ENCODE results near the gene ZGPAT. TPM values are rescaled to one million over a fixed set of nuclear protein-coding genes. Genes with fewer than 3 reads are reported as not detected.

ZGPAT gene
- polyA plus RNA-seq, 1 donor from 2014 or later = 60.8 TPM

DNA sequence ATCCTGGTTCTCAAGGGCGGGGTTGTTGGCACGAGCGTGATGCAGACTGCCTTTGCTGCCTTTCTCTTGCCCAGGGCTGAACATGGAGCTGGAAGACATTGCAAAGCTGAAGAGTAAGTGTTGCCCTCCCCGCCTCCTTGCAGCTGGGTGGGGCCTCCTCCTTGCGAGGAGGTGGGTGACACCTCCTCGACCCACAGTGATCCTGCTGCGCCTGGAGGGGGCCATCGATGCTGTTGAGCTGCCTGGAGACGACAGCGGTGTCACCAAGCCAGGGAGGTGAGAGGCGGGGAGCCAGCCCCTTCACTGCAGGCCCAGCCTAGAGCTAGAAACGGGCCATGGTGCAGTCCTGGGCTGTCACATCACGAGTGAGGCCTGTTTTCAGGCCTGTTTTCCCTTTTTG, 29.8 kb upstream of the ZGPAT start:
- Histone ChIP-seq H3F3A (ENCODE audit: insufficient read depth, low read length, poor library complexity, severe bottlenecking) (no peaks in the 10 kb centered on the region), H3K79me2 (replicated peaks; ENCODE audit: insufficient read depth, low read length) (no peaks in the 10 kb centered on the region), H3K36me3 (ENCODE audit: insufficient read depth, low read length) (no peaks in the 10 kb centered on the region), H3K27me3 (ENCODE audit: insufficient read depth, low read depth, low read length) (no peaks in the 10 kb centered on the region), H3K9me3 (ENCODE audit: low read length) (no peaks in the 10 kb centered on the region), H4K20me1 (ENCODE audit: insufficient read depth) (no peaks in the 10 kb centered on the region), H3K9me2 (ENCODE audit: insufficient read depth, low read length) (no peaks in the 10 kb centered on the region), H3K27ac (ENCODE audit: low read length) (no peak overlapping the region), H3K9ac (ENCODE audit: low read length) (no peak overlapping the region), H2AFZ (ENCODE audit: low read depth, low read length) (no peak overlapping the region), H3K4me2 (ENCODE audit: low read length) (no peak overlapping the region), H3K4me3 (ENCODE audit: low read length) (no peak overlapping the region)
- TF ChIP-seq EP300 (conservative IDR thresholded peaks at IDR 0.05; ENCODE audit: poor library complexity, severe bottlenecking) (no peak), POLR2AphosphoS5 (IDR thresholded peaks at IDR 0.05) (no peak), MXI1 (conservative IDR thresholded peaks at IDR 0.05; ENCODE audit: poor library complexity, severe bottlenecking) (no peak), SMC3 (conservative IDR thresholded peaks at IDR 0.05; ENCODE audit: poor library complexity) (no peak), EZH2 (IDR thresholded peaks at IDR 0.05; ENCODE audit: borderline replicate concordance, insufficient read depth, low read length, poor library complexity, severe bottlenecking) (no peak), RAD21 (conservative IDR thresholded peaks at IDR 0.05) (no peak), TAF1 (IDR thresholded peaks at IDR 0.05; ENCODE audit: low read depth) (no peak)
- TF ChIP-seq, protein P1, sequence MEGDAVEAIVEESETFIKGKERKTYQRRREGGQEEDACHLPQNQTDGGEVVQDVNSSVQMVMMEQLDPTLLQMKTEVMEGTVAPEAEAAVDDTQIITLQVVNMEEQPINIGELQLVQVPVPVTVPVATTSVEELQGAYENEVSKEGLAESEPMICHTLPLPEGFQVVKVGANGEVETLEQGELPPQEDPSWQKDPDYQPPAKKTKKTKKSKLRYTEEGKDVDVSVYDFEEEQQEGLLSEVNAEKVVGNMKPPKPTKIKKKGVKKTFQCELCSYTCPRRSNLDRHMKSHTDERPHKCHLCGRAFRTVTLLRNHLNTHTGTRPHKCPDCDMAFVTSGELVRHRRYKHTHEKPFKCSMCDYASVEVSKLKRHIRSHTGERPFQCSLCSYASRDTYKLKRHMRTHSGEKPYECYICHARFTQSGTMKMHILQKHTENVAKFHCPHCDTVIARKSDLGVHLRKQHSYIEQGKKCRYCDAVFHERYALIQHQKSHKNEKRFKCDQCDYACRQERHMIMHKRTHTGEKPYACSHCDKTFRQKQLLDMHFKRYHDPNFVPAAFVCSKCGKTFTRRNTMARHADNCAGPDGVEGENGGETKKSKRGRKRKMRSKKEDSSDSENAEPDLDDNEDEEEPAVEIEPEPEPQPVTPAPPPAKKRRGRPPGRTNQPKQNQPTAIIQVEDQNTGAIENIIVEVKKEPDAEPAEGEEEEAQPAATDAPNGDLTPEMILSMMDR (IDR thresholded peaks at IDR 0.05; ENCODE audit: poor library complexity, severe bottlenecking) = no peak
- TF ChIP-seq, protein P2, sequence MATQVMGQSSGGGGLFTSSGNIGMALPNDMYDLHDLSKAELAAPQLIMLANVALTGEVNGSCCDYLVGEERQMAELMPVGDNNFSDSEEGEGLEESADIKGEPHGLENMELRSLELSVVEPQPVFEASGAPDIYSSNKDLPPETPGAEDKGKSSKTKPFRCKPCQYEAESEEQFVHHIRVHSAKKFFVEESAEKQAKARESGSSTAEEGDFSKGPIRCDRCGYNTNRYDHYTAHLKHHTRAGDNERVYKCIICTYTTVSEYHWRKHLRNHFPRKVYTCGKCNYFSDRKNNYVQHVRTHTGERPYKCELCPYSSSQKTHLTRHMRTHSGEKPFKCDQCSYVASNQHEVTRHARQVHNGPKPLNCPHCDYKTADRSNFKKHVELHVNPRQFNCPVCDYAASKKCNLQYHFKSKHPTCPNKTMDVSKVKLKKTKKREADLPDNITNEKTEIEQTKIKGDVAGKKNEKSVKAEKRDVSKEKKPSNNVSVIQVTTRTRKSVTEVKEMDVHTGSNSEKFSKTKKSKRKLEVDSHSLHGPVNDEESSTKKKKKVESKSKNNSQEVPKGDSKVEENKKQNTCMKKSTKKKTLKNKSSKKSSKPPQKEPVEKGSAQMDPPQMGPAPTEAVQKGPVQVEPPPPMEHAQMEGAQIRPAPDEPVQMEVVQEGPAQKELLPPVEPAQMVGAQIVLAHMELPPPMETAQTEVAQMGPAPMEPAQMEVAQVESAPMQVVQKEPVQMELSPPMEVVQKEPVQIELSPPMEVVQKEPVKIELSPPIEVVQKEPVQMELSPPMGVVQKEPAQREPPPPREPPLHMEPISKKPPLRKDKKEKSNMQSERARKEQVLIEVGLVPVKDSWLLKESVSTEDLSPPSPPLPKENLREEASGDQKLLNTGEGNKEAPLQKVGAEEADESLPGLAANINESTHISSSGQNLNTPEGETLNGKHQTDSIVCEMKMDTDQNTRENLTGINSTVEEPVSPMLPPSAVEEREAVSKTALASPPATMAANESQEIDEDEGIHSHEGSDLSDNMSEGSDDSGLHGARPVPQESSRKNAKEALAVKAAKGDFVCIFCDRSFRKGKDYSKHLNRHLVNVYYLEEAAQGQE (IDR thresholded peaks at IDR 0.05; ENCODE audit: borderline replicate concordance) = no peak

DNA sequence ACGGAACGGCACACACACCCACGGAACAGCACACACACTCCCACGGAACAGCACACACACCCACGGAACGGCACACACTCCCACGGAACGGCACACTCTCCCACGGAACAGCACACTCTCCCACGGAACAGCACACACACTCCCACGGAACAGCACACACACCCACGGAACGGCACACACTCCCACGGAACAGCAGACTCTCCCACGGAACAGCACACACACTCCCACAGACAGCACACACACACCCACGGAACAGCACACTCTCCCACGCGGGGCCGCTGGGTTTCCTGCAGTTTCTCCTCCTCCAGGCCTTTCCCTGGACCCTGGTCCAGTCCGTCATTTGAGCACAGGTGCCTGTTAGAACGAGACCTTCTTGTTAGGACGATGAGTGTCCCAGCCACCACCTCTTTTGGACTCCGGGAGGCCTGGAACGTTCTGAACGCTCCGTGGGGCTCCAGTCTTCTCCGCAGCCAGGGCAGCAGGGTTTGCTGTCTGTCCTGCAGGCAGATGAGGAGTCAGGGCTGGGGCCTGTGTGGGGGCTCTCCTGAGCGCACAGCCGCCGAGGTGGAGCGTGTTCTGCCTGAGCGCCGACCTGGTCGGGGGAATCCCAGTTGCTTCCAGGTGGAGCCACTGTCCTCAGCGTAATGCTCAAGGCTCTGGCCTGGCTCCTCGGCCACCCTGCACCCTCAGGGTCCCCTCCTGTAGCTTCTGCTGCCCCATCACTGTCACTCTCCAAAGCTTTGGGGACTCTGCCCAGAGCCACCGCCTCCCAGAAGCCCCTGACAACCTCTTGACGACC, 29.0 kb upstream of the ZGPAT start:
- no peaks in the 10 kb centered on the region for H3K79me2 ChIP-seq (replicated peaks; ENCODE audit: insufficient read depth, low read length)
- H4K20me1 ChIP-seq (ENCODE audit: insufficient read depth) = no peaks in the 10 kb centered on the region
- H3K27ac ChIP-seq (ENCODE audit: low read length) = no peak overlapping the region
- no peaks in the 10 kb centered on the region for H3F3A ChIP-seq (ENCODE audit: insufficient read depth, low read length, poor library complexity, severe bottlenecking)
- H3K36me3 ChIP-seq (ENCODE audit: insufficient read depth, low read length) = no peaks in the 10 kb centered on the region
- H3K27me3 ChIP-seq (ENCODE audit: insufficient read depth, low read depth, low read length) = no peaks in the 10 kb centered on the region
- no peak overlapping the region for H3K4me3 ChIP-seq (ENCODE audit: low read length)
- H2AFZ ChIP-seq (ENCODE audit: low read depth, low read length) = no peak overlapping the region
- H3K4me2 ChIP-seq (ENCODE audit: low read length) = no peak overlapping the region
- no peak overlapping the region for H3K9ac ChIP-seq (ENCODE audit: low read length)
- TF ChIP-seq EZH2 (IDR thresholded peaks at IDR 0.05; ENCODE audit: borderline replicate concordance, insufficient read depth, low read length, poor library complexity, severe bottlenecking) = no peak
- no peak for TF ChIP-seq TAF1 (IDR thresholded peaks at IDR 0.05; ENCODE audit: low read depth)
- no peak for TF ChIP-seq POLR2AphosphoS5 (IDR thresholded peaks at IDR 0.05)
- TF ChIP-seq, protein P2 (IDR thresholded peaks at IDR 0.05; ENCODE audit: borderline replicate concordance) = no peak
- no peak for TF ChIP-seq EP300 (conservative IDR thresholded peaks at IDR 0.05; ENCODE audit: poor library complexity, severe bottlenecking)
- TF ChIP-seq RAD21 (conservative IDR thresholded peaks at IDR 0.05) = no peak
- TF ChIP-seq, protein P1 (IDR thresholded peaks at IDR 0.05; ENCODE audit: poor library complexity, severe bottlenecking) = no peak
- TF ChIP-seq SMC3 (conservative IDR thresholded peaks at IDR 0.05; ENCODE audit: poor library complexity) = no peak
- no peak for TF ChIP-seq MXI1 (conservative IDR thresholded peaks at IDR 0.05; ENCODE audit: poor library complexity, severe bottlenecking)
- H3K9me3 ChIP-seq (ENCODE audit: low read length) = no peaks in the 10 kb centered on the region
- no peaks in the 10 kb centered on the region for H3K9me2 ChIP-seq (ENCODE audit: insufficient read depth, low read length)
